Gastroesophageal sphincter (tissue), 4 donors: ENCODE results near the gene LIPC. TPM values are rescaled to one million over a fixed set of nuclear protein-coding genes. Genes with fewer than 3 reads are reported as not detected.

ENCODE experiments used
- ATAC-seq: fragments of 150-250 bp; one replicate; pipeline ENCODE4 v1.9.1; 2016; ENCODE audit warnings: mild to moderate bottlenecking, moderate library complexity
- H3K27ac ChIP-seq, 4 donors: fragments of 200-600 bp; sonication (generic) in 3 of 4; 1 replicate in 3 of 4; 2 replicates in 1 of 4; pipeline ENCODE4 v1.5.1; 2016 to 2019
- H3K27me3 ChIP-seq: fragments of 200-600 bp; sonication (generic); one replicate; pipeline ENCODE4 v1.5.1; 2019
- H3K36me3 ChIP-seq, 2 donors: fragments of 200-600 bp; sonication (generic); one replicate each; pipeline ENCODE4 v1.5.1; 2019; ENCODE audit warnings: control low read depth in 1 of 2
- H3K4me1 ChIP-seq, 3 donors: fragments of 200-600 bp; sonication (generic); 1 replicate in 2 of 3; 2 replicates in 1 of 3; pipeline ENCODE4 v1.5.1; 2016 to 2019; ENCODE audit warnings: control low read depth in 2 of 3
- H3K4me3 ChIP-seq, 2 donors: fragments of 200-600 bp; sonication (generic); one replicate each; pipeline ENCODE4 v1.5.1; 2019; ENCODE audit warnings: mild to moderate bottlenecking in 1 of 2, moderate library complexity in 1 of 2
- H3K9me3 ChIP-seq, 3 donors: fragments of 200-600 bp; sonication (generic); one replicate each; pipeline ENCODE4 v1.5.1; 2017 to 2019; ENCODE audit warnings: control low read depth in 2 of 3
- EP300 ChIP-seq: sonication (generic); formaldehyde crosslinking; IDR thresholded peaks from one replicate; pipeline ENCODE4 v1.6.1; 2017; ENCODE audit warnings: antibody characterized with exemption, mild to moderate bottlenecking
- POLR2A ChIP-seq, 2 donors: fragments of 450-650 bp; IDR thresholded peaks; one replicate each; pipeline ENCODE4 v1.6.1; 2017; ENCODE audit warnings: antibody characterized with exemption in 2 of 2, mild to moderate bottlenecking in 2 of 2, moderate library complexity in 1 of 2
- POLR2AphosphoS5 ChIP-seq: sonication (generic); formaldehyde crosslinking; IDR thresholded peaks from one replicate; pipeline ENCODE4 v1.6.1; 2017; ENCODE audit warnings: antibody characterized with exemption
- WGBS, 2 donors: methylation state at CpG; one replicate each; pipeline ENCODE4 v1.1.5; 2018; ENCODE audit warnings: low coverage in 1 of 2; 5-methylcytosine and 5-hydroxymethylcytosine counted together
- total RNA-seq, 4 donors: library from RNA; depleted of rRNA; stranded (reverse); fragments of >200 nt; gene quantifications; one replicate each; pipeline ENCODE4 v1.1.0, GENCODE V29; 2016
- TF ChIP-seq, protein P1 (sequence below), 4 experiments: fragments of 200-600 bp in 2 of 4; fragments of 450-650 bp in 2 of 4; sonication (generic) in 1 of 4; IDR thresholded peaks; one replicate each; pipeline ENCODE4 v1.5.1; 2017 to 2019; ENCODE audit warnings: antibody characterized with exemption in 4 of 4, mild to moderate bottlenecking in 2 of 4, moderate library complexity in 2 of 4

LIPC gene
- total RNA-seq, 4 donors from 2014 or later, result 0.32 to 0.50 TPM; not detected in 2

DNA sequence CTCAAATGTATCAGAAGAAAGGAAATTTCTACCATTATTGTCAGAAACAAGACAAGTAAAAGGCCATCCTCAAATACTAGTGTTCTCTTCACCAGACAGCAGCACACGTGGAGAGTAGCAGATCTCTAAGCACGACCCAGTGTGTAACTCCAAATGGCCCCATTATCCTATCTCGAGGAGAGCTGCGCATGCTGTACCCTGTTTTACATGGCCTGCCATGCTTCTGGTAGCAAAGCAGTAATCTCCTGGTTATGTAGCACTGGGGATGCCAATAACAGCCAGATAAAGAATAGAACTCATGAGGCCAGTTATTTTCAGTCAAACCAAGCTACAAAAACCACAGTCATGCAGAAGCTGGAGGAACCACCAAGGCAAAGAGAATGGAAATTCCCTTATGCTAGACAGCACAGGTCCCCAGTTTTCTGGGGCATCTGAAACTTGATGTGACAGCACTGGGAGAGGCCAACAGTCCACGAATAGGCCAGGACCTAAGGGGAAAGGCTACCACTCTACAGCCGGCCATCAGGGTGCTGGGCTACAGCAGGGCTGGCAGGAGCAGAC lies 73.0 kb downstream of the LIPC start:
- Histone ChIP-seq H3K27me3 (no peaks in the 10 kb centered on the region), H3K9me3 (no peaks in the 10 kb centered on the region), H3K27ac (no peak overlapping the region), H3K4me3 (no peak overlapping the region), H3K36me3 (no peaks in the 10 kb centered on the region), H3K4me1 (no peaks in the 10 kb centered on the region)
- ATAC-seq, result no peak
- no peak for TF ChIP-seq EP300
- TF ChIP-seq, protein P1, sequence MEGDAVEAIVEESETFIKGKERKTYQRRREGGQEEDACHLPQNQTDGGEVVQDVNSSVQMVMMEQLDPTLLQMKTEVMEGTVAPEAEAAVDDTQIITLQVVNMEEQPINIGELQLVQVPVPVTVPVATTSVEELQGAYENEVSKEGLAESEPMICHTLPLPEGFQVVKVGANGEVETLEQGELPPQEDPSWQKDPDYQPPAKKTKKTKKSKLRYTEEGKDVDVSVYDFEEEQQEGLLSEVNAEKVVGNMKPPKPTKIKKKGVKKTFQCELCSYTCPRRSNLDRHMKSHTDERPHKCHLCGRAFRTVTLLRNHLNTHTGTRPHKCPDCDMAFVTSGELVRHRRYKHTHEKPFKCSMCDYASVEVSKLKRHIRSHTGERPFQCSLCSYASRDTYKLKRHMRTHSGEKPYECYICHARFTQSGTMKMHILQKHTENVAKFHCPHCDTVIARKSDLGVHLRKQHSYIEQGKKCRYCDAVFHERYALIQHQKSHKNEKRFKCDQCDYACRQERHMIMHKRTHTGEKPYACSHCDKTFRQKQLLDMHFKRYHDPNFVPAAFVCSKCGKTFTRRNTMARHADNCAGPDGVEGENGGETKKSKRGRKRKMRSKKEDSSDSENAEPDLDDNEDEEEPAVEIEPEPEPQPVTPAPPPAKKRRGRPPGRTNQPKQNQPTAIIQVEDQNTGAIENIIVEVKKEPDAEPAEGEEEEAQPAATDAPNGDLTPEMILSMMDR (IDR thresholded peaks at IDR 0.05), result no peak
- no peak for TF ChIP-seq POLR2A (IDR thresholded peaks at IDR 0.05)
- no peak for TF ChIP-seq POLR2AphosphoS5
- WGBS, 2 donors, result 100% methylated on average over 1 to 2 of the region's 6 CpGs

DNA sequence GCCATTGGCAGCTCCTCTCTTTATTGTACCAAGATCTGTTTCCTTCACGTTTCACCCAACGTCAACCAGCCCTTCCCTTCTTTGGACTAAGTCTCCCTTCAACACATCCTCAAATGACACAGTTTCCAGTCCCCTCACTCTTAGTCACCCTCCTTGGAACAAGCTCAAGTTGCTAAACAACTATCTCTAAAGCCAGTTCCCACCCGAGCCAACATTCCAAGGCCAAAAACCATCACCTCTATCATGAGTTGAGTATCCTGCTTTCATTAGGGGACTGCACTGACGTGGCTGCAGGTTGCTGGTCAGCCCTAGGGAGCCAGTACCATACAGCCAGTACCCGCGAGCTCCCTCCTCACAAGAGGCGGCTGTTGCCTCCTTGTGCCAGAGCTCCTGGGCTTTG lies 73.8 kb downstream of the LIPC start:
- Histone ChIP-seq H3K27me3 (no peaks in the 10 kb centered on the region), H3K36me3 (no peaks in the 10 kb centered on the region), H3K9me3 (no peaks in the 10 kb centered on the region), H3K27ac (no peak overlapping the region), H3K4me3 (no peak overlapping the region), H3K4me1 (no peaks in the 10 kb centered on the region)
- WGBS, 2 donors, result 78 to 100% methylated on average over 3 to 4 of the region's 7 CpGs
- TF ChIP-seq EP300 (no peak), POLR2A (IDR thresholded peaks at IDR 0.05) (no peak), POLR2AphosphoS5 (no peak)
- TF ChIP-seq, protein P1 (IDR thresholded peaks at IDR 0.05), result no peak
- ATAC-seq, result no peak

DNA sequence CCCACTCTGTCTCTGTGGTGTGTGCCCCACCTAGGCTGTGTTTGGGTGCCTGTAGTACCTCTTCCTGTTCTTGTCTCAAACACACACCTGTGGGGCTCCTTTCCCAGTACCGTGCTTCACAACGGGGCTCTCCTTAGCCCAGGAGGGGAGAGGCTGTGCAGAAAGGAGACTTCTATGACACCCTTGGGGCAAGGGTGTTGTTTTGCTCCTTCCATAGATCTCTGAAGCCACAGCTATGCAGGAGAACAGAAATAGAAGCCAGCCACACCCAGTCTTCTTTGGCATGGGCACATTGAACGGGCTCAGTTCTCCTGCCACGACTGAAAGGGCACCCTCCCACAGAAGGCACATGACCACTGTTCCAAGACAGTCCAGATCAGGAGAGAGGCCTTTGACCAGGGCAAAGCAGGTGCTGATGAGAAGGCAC lies 74.3 kb downstream of the LIPC start:
- Histone ChIP-seq H3K36me3 (no peaks in the 10 kb centered on the region), H3K4me1 (no peaks in the 10 kb centered on the region), H3K9me3 (no peaks in the 10 kb centered on the region), H3K4me3 (no peak overlapping the region), H3K27ac (no peak overlapping the region), H3K27me3 (no peaks in the 10 kb centered on the region)
- TF ChIP-seq, protein P1 (IDR thresholded peaks at IDR 0.05), result no peak
- no peak for TF ChIP-seq POLR2AphosphoS5
- no peak for TF ChIP-seq EP300
- TF ChIP-seq POLR2A (IDR thresholded peaks at IDR 0.05), result no peak
- no CpG with 5 or more reads among the region's 4 CpGs for WGBS, 2 donors
- ATAC-seq, result no peak

DNA sequence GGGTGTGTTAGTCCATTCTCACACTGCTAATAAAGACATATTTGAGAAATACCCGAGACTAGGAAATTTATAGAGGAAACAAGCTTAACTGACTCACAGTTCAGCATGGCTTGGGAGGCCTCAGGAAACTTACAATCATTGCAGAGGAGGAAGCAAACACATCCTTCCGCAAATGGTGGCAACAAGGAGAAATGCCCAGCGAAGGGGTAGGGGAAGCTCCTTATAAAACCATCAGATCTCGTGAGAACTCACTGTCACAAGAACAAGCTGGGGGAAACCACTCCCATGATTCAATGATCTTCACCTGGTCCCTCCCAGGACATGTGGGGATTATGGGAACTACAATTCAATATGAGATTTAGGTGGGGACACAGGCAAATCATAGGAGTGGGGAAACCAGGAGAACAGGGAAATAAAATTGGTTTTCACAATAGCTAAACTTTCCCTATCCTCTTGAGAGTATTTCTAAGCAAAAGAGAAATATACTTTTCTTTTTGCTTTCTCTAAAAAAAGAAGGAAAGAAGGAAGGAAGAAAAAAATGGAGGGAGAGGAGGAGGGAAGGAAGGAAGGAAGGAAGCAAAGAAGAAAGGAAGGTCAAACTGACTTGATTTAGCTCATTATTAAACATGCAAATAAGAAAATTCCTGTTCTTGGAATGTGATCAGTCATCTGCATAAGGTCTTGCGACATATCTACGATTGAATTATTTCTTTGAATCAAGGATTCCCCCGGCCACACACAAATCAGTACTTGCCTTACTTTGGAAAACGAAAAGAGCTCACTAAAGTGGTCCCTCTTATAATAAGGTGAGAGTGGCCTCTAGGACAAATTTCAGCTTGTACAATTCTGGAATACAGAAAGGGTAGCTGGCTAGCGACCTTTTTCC lies 75.2 kb downstream of the LIPC start:
- Histone ChIP-seq H3K27me3 (no peaks in the 10 kb centered on the region), H3K9me3 (no peaks in the 10 kb centered on the region), H3K4me1 (no peaks in the 10 kb centered on the region), H3K4me3 (no peak overlapping the region), H3K36me3 (no peaks in the 10 kb centered on the region), H3K27ac (no peak overlapping the region)
- 80 to 81% methylated on average over 8 to 9 of the region's 9 CpGs for WGBS, 2 donors
- TF ChIP-seq, protein P1 (IDR thresholded peaks at IDR 0.05), result no peak
- no peak for TF ChIP-seq POLR2AphosphoS5
- no peak for TF ChIP-seq EP300
- no peak for TF ChIP-seq POLR2A (IDR thresholded peaks at IDR 0.05)
- no peak for ATAC-seq

DNA sequence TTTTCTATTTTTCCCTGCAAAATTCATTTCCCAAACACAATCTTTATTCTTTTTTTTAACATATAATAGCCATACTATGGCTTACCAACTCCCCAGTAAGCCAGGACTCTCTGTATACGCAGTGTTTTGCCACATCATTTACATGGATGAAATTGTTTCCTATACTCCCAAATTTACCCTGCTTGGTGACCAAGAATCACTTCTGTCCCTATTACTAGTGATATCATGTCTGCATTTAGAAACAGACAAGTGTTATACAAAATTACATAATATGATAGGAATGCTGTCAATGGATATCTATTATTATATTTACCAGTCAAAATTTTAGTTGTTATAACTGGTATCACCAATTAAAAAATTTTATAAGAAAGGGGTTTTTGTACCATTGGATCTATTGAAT lies 77.8 kb downstream of the LIPC start:
- TF ChIP-seq, protein P1 (IDR thresholded peaks at IDR 0.05), result no peak
- TF ChIP-seq POLR2A (IDR thresholded peaks at IDR 0.05) (no peak), POLR2AphosphoS5 (no peak), EP300 (no peak)
- no peak for ATAC-seq
- WGBS, 2 donors, result 85% methylated on average over 1 of the region's 1 CpG; no CpG with 5 or more reads in 1 of the 2 donors
- Histone ChIP-seq H3K27ac (no peak overlapping the region), H3K27me3 (no peaks in the 10 kb centered on the region), H3K4me3 (no peak overlapping the region), H3K9me3 (no peaks in the 10 kb centered on the region), H3K4me1 (no peaks in the 10 kb centered on the region), H3K36me3 (no peaks in the 10 kb centered on the region)
